Suppressor macrophage treated with lipopolysaccharide for 4 hours (primary cell): ENCODE results near the gene PNPLA3.
A peak's percentile ranks its signal among the peaks of the same experiment; 100 is the strongest.

Experiments used
- DNase-seq: peaks from one replicate; pipeline ENCODE4 v3.0.0-alpha.2; 2020

The PNPLA3 gene

GRCh38 chr22:43995057-43995685 is 71.6 kb downstream of the PNPLA3 start:
- DNase-seq = no peak

GRCh38 chr22:43995798-43996169 is 72.2 kb downstream of the PNPLA3 start:
- DNase-seq = no peak

- DNase-seq = peak; percentile 74
Measured at GRCh38 chr22:43996170-43996980, 72.8 kb downstream of the PNPLA3 start.

DNA sequence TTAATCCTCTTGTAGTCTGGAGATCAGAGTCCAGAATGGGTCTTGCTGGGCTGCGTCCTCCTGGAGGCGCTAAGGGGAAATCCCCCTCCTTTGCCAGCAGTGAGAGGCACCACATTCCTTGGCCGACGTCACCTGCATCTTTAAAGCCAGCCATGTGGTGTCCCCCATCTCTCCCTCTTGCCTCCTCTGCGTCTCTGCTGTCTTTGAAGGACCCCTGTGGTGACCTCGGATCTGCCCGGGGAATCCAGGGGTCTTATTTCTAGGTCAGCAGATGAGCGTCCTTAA is 73.3 kb downstream of the PNPLA3 start:
- no peak for DNase-seq
